GM12874 (cell line): ENCODE data around the gene OR5AN1.

Source experiments
- CTCF ChIP-seq: IDR thresholded peaks from 2 replicates; pipeline ENCODE4 v1.5.1; 2011; ENCODE audit warnings: low read depth, mild to moderate bottlenecking, control low read depth, low read length, moderate library complexity; ENCODE audit not compliant: insufficient read depth

OR5AN1 gene

DNA sequence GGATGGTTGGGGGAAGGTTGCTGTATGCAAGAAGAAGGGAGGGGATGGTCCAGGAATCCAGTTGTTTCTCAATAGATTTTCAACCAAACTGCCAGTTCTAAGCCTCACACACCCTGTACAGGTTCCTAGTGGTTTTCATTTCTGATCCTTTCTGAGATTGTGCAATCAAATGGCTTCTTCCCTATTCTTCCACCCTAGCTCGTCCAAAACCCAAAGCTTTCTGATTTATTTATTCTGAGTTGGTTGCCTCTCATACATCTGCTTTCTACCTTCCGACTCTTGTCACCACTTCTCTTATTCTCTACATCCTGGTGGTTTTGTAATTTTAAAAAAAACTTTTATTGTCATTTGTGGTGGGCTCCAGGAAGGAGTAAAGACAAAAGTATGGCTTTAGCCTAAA is 55.0 kb downstream of the OR5AN1 start:
- TF ChIP-seq CTCF = no peak

DNA sequence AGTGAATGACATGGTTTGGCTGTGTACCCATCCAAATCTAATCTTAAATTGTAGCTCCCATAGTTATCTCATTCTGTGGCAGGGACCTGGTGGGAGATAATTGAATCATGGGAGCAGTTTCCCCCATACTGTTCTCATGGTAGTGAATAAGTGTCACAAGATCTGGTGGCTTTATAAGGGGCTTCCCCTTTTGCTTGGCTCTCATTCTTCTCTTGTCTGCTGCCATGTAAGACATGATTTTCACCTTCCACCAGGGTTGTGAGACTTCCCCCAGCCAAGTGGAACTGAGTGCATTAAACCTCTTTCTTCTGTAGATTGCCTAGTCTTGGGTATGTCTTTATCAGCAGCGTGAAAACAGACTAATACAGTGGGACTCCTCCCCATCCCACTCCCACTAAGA is 56.4 kb downstream of the OR5AN1 start:
- no peak for TF ChIP-seq CTCF

DNA sequence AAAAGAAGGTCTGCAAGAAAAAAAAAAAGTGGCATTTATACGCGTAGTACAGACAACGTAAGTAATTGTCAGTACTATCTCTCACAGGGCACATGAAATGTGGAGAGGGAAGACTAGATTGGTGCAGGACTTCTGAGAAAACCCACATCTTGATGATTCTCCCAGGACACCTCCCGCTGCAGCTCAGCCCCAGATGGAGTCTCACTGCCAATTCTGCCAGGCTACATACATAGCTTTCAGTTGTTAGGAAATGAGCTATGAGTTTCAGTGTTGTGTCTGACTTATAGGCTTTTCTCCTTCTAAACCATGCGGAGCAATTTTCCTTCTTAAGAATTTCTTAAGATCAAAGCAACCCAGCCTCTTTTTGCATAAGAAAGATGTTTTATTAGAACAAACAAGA is 57.9 kb downstream of the OR5AN1 start:
- no peak for TF ChIP-seq CTCF

GRCh38 chr11:59417023-59417422 is 58.3 kb downstream of the OR5AN1 start:
- TF ChIP-seq CTCF = no peak

- no peak for TF ChIP-seq CTCF
These were observed 59.5 kb downstream of the OR5AN1 start for GRCh38 chr11:59418156-59418555.
